Activated naive CD8-positive, alpha-beta T cell treated with anti-CD3 and anti-CD28 coated beads, Interleukin-2, amount 10 ng/mL, durations not matched to agents 7 days and 5 days (primary cell): ENCODE results near the gene HIGD1A. TPM values are rescaled to one million over a fixed set of nuclear protein-coding genes. Genes with fewer than 3 reads are reported as not detected.

Experiments
- ATAC-seq: fragments of 150-1000 bp; cut with Tn5 transposase; one replicate; pipeline ENCODE4 v1.10.0; 2021; ENCODE audit warnings: low read depth, moderate library complexity
- POLR2A ChIA-PET: fragments of 350-600 bp; sonication (Branson Sonifier 250); formaldehyde crosslinking; loops from one replicate; lab custom pipeline; 2021; ENCODE audit warnings: antibody characterized with exemption; lab: Charles Lee
- DNase-seq: peaks from one replicate; pipeline ENCODE4 v3.0.0; 2021
- H3K27ac Mint-ChIP-seq: one replicate; pipeline ENCODE4 v1.8.0; 2022; ENCODE audit warnings: mild to moderate bottlenecking, mixed read lengths
- H3K27me3 Mint-ChIP-seq: one replicate; pipeline ENCODE4 v1.8.0; 2022; ENCODE audit warnings: mild to moderate bottlenecking, moderate library complexity, mixed read lengths
- H3K36me3 Mint-ChIP-seq: one replicate; pipeline ENCODE4 v1.8.0; 2021; ENCODE audit warnings: mild to moderate bottlenecking, mixed read lengths
- H3K4me1 Mint-ChIP-seq: one replicate; pipeline ENCODE4 v1.8.0; 2021; ENCODE audit warnings: mixed read lengths
- H3K4me3 Mint-ChIP-seq: one replicate; pipeline ENCODE4 v1.8.0; 2022; ENCODE audit warnings: mild to moderate bottlenecking, moderate library complexity, mixed read lengths
- H3K9me3 Mint-ChIP-seq: one replicate; pipeline ENCODE4 v1.8.0; 2021; ENCODE audit warnings: mixed read lengths
- total RNA-seq, 2 experiments: library from RNA; stranded (reverse); gene quantifications; one replicate each; pipeline ENCODE4 v1.2.3, GENCODE V29; 2021

Gene HIGD1A
- total RNA-seq, 2 experiments from 2014 or later = 40.3 to 44.5 TPM

DNA sequence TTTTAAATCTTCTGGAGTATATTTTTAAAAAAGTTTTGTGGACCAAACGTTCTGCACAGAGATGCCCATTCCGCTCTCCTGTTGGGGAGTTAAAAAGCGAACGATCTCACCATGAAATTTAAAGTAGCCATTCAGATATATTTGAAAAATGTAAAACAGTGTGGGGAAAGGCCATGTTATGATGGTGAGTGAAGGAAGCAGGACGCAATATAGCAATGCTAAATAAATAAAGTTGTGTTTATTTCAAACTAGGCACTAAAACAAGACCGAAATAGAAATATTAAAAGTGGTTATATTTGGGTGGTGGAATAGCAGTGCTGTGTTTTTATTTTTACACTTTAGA is 30.9 kb downstream of the HIGD1A start:
- ATAC-seq = peak; percentile 30
- no peak for DNase-seq
- Mint-ChIP-seq H3K27ac (peak overlapping the region; percentile 85), H3K4me1 (peaks cover 13% of the 10 kb centered on the region), H3K4me3 (peak overlapping the region; percentile 92), H3K36me3 (no peaks in the 10 kb centered on the region), H3K27me3 (peaks cover 2% of the 10 kb centered on the region), H3K9me3 (no peaks in the 10 kb centered on the region)
- POLR2A ChIA-PET = no interaction called here

DNA sequence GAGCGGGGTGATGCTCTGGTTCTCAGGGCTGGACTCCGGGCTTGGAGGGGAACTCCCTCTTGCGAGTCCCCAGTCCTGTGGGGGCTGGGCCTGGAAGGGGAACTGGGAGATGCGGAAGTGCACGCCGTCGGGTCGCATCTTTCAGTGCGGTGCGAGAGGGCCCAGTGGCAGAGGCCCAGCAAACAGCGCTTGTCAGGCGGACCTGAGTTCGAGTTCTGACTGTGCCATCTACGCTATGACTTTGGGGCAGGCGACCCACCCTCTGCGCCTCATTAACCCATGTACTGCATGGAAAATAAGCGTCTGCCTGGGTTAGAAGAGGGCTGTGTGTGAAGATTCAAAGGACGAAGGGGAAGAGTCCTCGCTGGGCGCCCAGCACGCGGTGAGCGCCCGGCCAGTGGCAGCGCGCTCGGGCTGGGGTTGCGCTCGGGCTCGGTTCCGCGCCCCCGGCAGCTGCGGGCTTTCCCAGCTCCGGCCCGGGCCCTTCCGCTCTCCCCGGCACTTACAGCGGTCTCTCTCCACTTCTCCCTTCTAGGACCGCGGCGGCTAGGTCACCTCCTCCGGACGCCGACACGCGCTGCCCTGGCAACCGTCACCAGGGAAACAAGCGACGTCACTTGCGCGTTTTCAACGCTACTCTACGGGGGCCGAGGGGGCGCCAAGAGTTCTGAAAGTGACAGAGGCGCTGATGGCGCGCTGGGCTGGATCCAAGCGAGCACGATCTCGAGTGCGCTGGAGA is 31.5 kb downstream of the HIGD1A start, which contains the start of gene CCDC13:
TSS of gene CCDC13 (minus strand) at position 584 of the 739 bp plus-strand sequence. CDS start 14,908 bp downstream, outside the sequence.
- Mint-ChIP-seq H3K27me3 (peaks cover 2% of the 10 kb centered on the region), H3K4me1 (peaks cover 13% of the 10 kb centered on the region), H3K36me3 (no peaks in the 10 kb centered on the region), H3K27ac (peak within 1 kb of the TSS; percentile 85), H3K4me3 (peak within 1 kb of the TSS; percentile 92), H3K9me3 (no peaks in the 10 kb centered on the region)
- DNase-seq = peak; percentile 94
- ATAC-seq = peak; percentile 88
- POLR2A ChIA-PET = no interaction called here

- Mint-ChIP-seq H3K4me3 (peak overlapping the region; percentile 24), H3K4me1 (peaks cover 13% of the 10 kb centered on the region), H3K9me3 (no peaks in the 10 kb centered on the region), H3K27ac (no peak overlapping the region), H3K27me3 (peaks cover 9% of the 10 kb centered on the region), H3K36me3 (no peaks in the 10 kb centered on the region)
- DNase-seq = no peak
- no peak for ATAC-seq
- POLR2A ChIA-PET = interaction anchor here (0.6 kb wide), 1 partner anchor 24 kb away, joined by 4 read pairs; no protein-coding TSS in a partner anchor
Observed at GRCh38 chr3:42771271-42771670, 33.0 kb downstream of the HIGD1A start.

- H3K27me3 Mint-ChIP-seq = peaks cover 11% of the 10 kb centered on the region
- no peak overlapping the region for H3K27ac Mint-ChIP-seq
- no peak overlapping the region for H3K4me3 Mint-ChIP-seq
- H3K9me3 Mint-ChIP-seq = no peaks in the 10 kb centered on the region
- H3K36me3 Mint-ChIP-seq = no peaks in the 10 kb centered on the region
- POLR2A ChIA-PET = no interaction called here
- ATAC-seq (no peak), DNase-seq (no peak)
- H3K4me1 Mint-ChIP-seq = peaks cover 13% of the 10 kb centered on the region
Observed at GRCh38 chr3:42769477-42770131, 34.7 kb downstream of the HIGD1A start.

- no peak for DNase-seq
- H3K4me1 Mint-ChIP-seq = no peaks in the 10 kb centered on the region
- POLR2A ChIA-PET = no interaction called here
- H3K27ac Mint-ChIP-seq = no peak overlapping the region
- no peak overlapping the region for H3K4me3 Mint-ChIP-seq
- no peaks in the 10 kb centered on the region for H3K9me3 Mint-ChIP-seq
- H3K36me3 Mint-ChIP-seq = no peaks in the 10 kb centered on the region
- no peak for ATAC-seq
- peaks cover 9% of the 10 kb centered on the region for H3K27me3 Mint-ChIP-seq
Observed at GRCh38 chr3:42764561-42765295, 39.6 kb downstream of the HIGD1A start.

- H3K36me3 Mint-ChIP-seq = no peaks in the 10 kb centered on the region
- H3K4me1 Mint-ChIP-seq = no peaks in the 10 kb centered on the region
- H3K4me3 Mint-ChIP-seq = no peak overlapping the region
- no peak overlapping the region for H3K27ac Mint-ChIP-seq
- H3K27me3 Mint-ChIP-seq = peaks cover 9% of the 10 kb centered on the region
- POLR2A ChIA-PET = no interaction called here
- no peaks in the 10 kb centered on the region for H3K9me3 Mint-ChIP-seq
- no peak for DNase-seq
- ATAC-seq = no peak
Observed at GRCh38 chr3:42764115-42764514, 40.2 kb downstream of the HIGD1A start.

DNA sequence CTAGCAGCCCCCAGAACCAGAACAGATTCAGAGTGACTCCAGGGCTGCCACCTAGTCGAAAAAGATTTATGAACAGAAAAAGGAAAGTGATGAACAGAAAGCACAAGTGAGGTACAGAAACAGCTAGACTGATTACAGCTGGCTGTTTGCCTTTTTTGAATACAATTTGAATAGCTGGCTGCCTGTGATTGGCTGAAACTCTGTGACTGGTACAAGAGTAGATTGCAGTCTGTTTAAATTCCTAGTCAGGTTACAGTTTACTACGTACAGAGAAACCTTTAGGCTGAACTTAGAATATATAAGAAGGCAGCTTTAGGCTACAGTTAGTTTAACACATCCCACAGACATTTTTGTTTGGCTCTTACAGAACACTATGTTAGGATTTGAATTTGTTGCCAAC is 41.3 kb downstream of the HIGD1A start:
- H3K36me3 Mint-ChIP-seq = no peaks in the 10 kb centered on the region
- DNase-seq (no peak), ATAC-seq (no peak)
- no peak overlapping the region for H3K4me3 Mint-ChIP-seq
- no peak overlapping the region for H3K27ac Mint-ChIP-seq
- H3K27me3 Mint-ChIP-seq = peaks cover 17% of the 10 kb centered on the region
- no peaks in the 10 kb centered on the region for H3K9me3 Mint-ChIP-seq
- H3K4me1 Mint-ChIP-seq = no peaks in the 10 kb centered on the region
- POLR2A ChIA-PET = no interaction called here

- ATAC-seq (no peak), DNase-seq (no peak)
- POLR2A ChIA-PET = no interaction called here
- Mint-ChIP-seq H3K9me3 (no peaks in the 10 kb centered on the region), H3K4me1 (no peaks in the 10 kb centered on the region), H3K27ac (no peak overlapping the region), H3K36me3 (no peaks in the 10 kb centered on the region), H3K4me3 (no peak overlapping the region), H3K27me3 (peaks cover 24% of the 10 kb centered on the region)
Observed at GRCh38 chr3:42762046-42762724, 42.1 kb downstream of the HIGD1A start.

DNA sequence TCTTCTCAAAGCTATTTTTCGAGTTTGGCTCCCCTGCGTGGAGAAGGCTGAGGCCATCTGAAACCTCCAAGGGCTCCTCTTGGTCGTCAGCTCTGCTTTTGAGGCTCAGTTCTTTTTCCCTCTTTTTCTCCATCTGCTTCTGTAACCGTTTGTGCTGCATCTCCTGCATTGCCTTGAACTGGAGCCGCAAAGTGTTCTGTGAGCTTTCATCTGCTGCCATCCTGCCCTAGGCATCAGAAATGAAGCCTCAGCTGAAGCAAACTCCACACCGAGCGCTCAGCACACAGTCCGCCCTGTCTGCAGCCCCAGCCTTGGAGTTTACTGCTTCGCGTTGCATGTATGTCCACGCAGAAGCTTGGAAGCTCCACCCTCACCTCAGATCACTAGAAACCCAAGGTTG is 46.2 kb downstream of the HIGD1A start:
- POLR2A ChIA-PET = no interaction called here
- Mint-ChIP-seq H3K9me3 (no peaks in the 10 kb centered on the region), H3K27ac (no peak overlapping the region), H3K27me3 (peaks cover 26% of the 10 kb centered on the region), H3K4me1 (peaks cover 5% of the 10 kb centered on the region), H3K36me3 (no peaks in the 10 kb centered on the region), H3K4me3 (no peak overlapping the region)
- no peak for DNase-seq
- no peak for ATAC-seq

DNA sequence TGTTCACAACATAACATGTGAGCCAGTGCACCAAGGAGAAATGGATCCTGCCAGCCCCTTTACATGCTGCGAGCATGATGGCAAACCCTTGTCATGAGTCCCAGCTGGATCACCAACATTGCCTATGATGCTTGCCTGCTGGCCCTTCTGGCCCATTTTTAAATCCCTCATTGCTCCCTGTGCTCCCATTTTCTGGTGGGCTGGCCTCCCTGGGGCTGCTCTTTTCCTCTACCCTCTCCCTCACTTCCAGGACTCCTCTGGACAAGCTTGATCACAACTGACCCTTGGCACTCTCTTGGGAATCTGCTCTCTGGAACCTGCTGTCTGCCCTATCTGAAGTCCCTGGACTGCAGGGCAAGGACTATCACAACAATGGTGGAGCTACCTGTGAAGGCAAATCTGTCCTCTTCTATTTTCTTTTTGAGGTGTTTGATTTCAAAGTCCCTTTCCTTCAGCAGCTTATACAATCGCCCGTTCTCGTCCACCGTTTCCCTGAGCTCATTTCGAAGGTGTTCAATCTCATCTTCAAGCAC is 47.5 kb downstream of the HIGD1A start:
- no peak overlapping the region for H3K27ac Mint-ChIP-seq
- H3K27me3 Mint-ChIP-seq = peaks cover 26% of the 10 kb centered on the region
- ATAC-seq (no peak), DNase-seq (no peak)
- no peak overlapping the region for H3K4me3 Mint-ChIP-seq
- no peaks in the 10 kb centered on the region for H3K9me3 Mint-ChIP-seq
- peaks cover 5% of the 10 kb centered on the region for H3K4me1 Mint-ChIP-seq
- no peaks in the 10 kb centered on the region for H3K36me3 Mint-ChIP-seq
- POLR2A ChIA-PET = no interaction called here

GRCh38 chr3:42755681-42756578 is 48.4 kb downstream of the HIGD1A start:
- Mint-ChIP-seq H3K36me3 (no peaks in the 10 kb centered on the region), H3K27me3 (peaks cover 26% of the 10 kb centered on the region), H3K27ac (no peak overlapping the region), H3K9me3 (no peaks in the 10 kb centered on the region), H3K4me1 (peaks cover 5% of the 10 kb centered on the region), H3K4me3 (no peak overlapping the region)
- DNase-seq (no peak), ATAC-seq (peak; percentile 58)
- POLR2A ChIA-PET = no interaction called here

- DNase-seq (no peak), ATAC-seq (no peak)
- Mint-ChIP-seq H3K4me1 (peaks cover 8% of the 10 kb centered on the region), H3K36me3 (no peaks in the 10 kb centered on the region), H3K27ac (no peak overlapping the region), H3K9me3 (no peaks in the 10 kb centered on the region), H3K4me3 (no peak overlapping the region), H3K27me3 (peaks cover 24% of the 10 kb centered on the region)
- POLR2A ChIA-PET = no interaction called here
Observed at GRCh38 chr3:42753757-42754156, 50.5 kb downstream of the HIGD1A start.
